Neural cell (in vitro differentiated cells): Measurements from ENCODE around the gene UNK. TPM values are rescaled to one million over a fixed set of nuclear protein-coding genes. Genes with fewer than 3 reads are reported as not detected.

Experiments
- H2AFZ ChIP-seq: fragments of 200-600, 300-800 bp; sonication (generic), shearing (Covaris generic); 2 replicates; pipeline ENCODE4 v1.6.0; 2014; ENCODE audit warnings: low read depth, mild to moderate bottlenecking, antibody characterized with exemption, low read length, moderate library complexity
- H3F3A ChIP-seq: fragments of 200-600 bp; shearing (Covaris generic); 2 replicates; pipeline ENCODE4 v1.6.1; 2016; ENCODE audit warnings: mild to moderate bottlenecking, moderate library complexity, mixed read lengths, antibody characterized with exemption, low read length; ENCODE audit not compliant: insufficient read depth, poor library complexity, severe bottlenecking
- H3K27ac ChIP-seq: fragments of 200-600, 300-800 bp; sonication (generic), shearing (Covaris generic); 2 replicates; pipeline ENCODE4 v1.5.1; 2014; ENCODE audit warnings: mild to moderate bottlenecking, low read length, moderate library complexity
- H3K27me3 ChIP-seq: fragments of 300-800, 200-600 bp; sonication (generic), shearing (Covaris generic); 2 replicates; pipeline ENCODE4 v1.6.0; 2014; ENCODE audit warnings: mild to moderate bottlenecking, low read depth, low read length, moderate library complexity; ENCODE audit not compliant: insufficient read depth
- H3K36me3 ChIP-seq: fragments of 300-800, 200-600 bp; sonication (generic), shearing (Covaris generic); 2 replicates; pipeline ENCODE4 v1.5.1; 2014; ENCODE audit warnings: mild to moderate bottlenecking, antibody characterized with exemption, low read length, moderate library complexity; ENCODE audit not compliant: insufficient read depth
- H3K4me2 ChIP-seq: fragments of 300-800, 200-600 bp; sonication (generic), shearing (Covaris generic); 2 replicates; pipeline ENCODE4 v1.6.0; 2014; ENCODE audit warnings: mild to moderate bottlenecking, low read length
- H3K4me3 ChIP-seq: fragments of 300-800, 200-600 bp; sonication (generic), shearing (Covaris generic); 2 replicates; pipeline ENCODE4 v1.5.1; 2014; ENCODE audit warnings: mild to moderate bottlenecking, low read length, moderate library complexity
- H3K79me2 ChIP-seq: fragments of 200-600 bp; shearing (Covaris generic); replicated peaks from 2 replicates; pipeline ENCODE4 v1.6.0; 2014; ENCODE audit warnings: mild to moderate bottlenecking, low read length, moderate library complexity; ENCODE audit not compliant: insufficient read depth
- H3K9ac ChIP-seq: fragments of 300-800, 200-600 bp; sonication (generic), shearing (Covaris generic); 2 replicates; pipeline ENCODE4 v1.6.1; 2016; ENCODE audit warnings: mild to moderate bottlenecking, low read length, mixed read lengths
- H3K9me2 ChIP-seq: fragments of 200-600 bp; shearing (Covaris generic); 2 replicates; pipeline ENCODE4 v1.6.1; 2016; ENCODE audit warnings: mild to moderate bottlenecking, low read length, mixed read lengths; ENCODE audit not compliant: insufficient read depth
- H3K9me3 ChIP-seq: fragments of 200-600, 300-800 bp; sonication (generic), shearing (Covaris generic); 2 replicates; pipeline ENCODE4 v1.6.1; 2016; ENCODE audit warnings: mild to moderate bottlenecking, mixed run types, low read length, moderate library complexity, mixed read lengths
- H4K20me1 ChIP-seq: fragments of 200-600 bp; shearing (Covaris generic); 2 replicates; pipeline ENCODE4 v1.6.1; 2016; ENCODE audit warnings: mild to moderate bottlenecking, mixed run types; ENCODE audit not compliant: insufficient read depth
- CTCF ChIP-seq: fragments of 450-650 bp; IDR thresholded peaks from 2 replicates; pipeline ENCODE4 v1.5.1; 2014; ENCODE audit warnings: antibody characterized with exemption, mild to moderate bottlenecking, moderate library complexity; ENCODE audit not compliant: poor library complexity, severe bottlenecking
- EP300 ChIP-seq: fragments of 450-650 bp; conservative IDR thresholded peaks from 2 replicates; pipeline ENCODE4 v1.6.1; 2014; ENCODE audit warnings: antibody characterized with exemption, mild to moderate bottlenecking, moderate library complexity; ENCODE audit not compliant: poor library complexity, severe bottlenecking
- EZH2 ChIP-seq: fragments of 200-600, 300-800 bp; shearing (Covaris generic), sonication (generic); IDR thresholded peaks from 2 replicates; pipeline ENCODE4 v1.6.1; 2014; ENCODE audit warnings: antibody characterized with exemption, low read length, borderline replicate concordance, mild to moderate bottlenecking; ENCODE audit not compliant: insufficient read depth, poor library complexity, severe bottlenecking
- MXI1 ChIP-seq: fragments of 450-650 bp; conservative IDR thresholded peaks from 2 replicates; pipeline ENCODE4 v1.6.1; 2014; ENCODE audit warnings: antibody characterized with exemption, mild to moderate bottlenecking; ENCODE audit not compliant: poor library complexity, severe bottlenecking
- POLR2AphosphoS5 ChIP-seq: IDR thresholded peaks from 2 replicates; pipeline ENCODE4 v1.6.1; 2012
- RAD21 ChIP-seq: fragments of 450-650 bp; conservative IDR thresholded peaks from 2 replicates; pipeline ENCODE4 v1.6.1; 2014; ENCODE audit warnings: antibody characterized with exemption, mild to moderate bottlenecking, moderate library complexity
- REST ChIP-seq: IDR thresholded peaks from 2 replicates; pipeline ENCODE4 v1.6.1; 2012; ENCODE audit warnings: borderline replicate concordance
- SMC3 ChIP-seq: fragments of 450-650 bp; conservative IDR thresholded peaks from 2 replicates; pipeline ENCODE4 v1.6.1; 2014; ENCODE audit warnings: antibody characterized with exemption, mild to moderate bottlenecking, moderate library complexity; ENCODE audit not compliant: poor library complexity
- TAF1 ChIP-seq: IDR thresholded peaks from 2 replicates; pipeline ENCODE4 v1.6.1; 2012; ENCODE audit warnings: low read depth
- polyA plus RNA-seq: library from polyadenylated mRNA; depleted of rRNA; stranded (reverse); fragments of >200 nt; gene quantifications from 2 replicates; pipeline ENCODE4 v1.2.3, GENCODE V29; 2014

The UNK gene
- polyA plus RNA-seq, 1 donor from 2014 or later: 29.9 TPM

- H3K4me3 ChIP-seq: no peak overlapping the region
- no peak overlapping the region for H3K4me2 ChIP-seq
- TF ChIP-seq EZH2 (no peak), MXI1 (no peak), TAF1 (no peak), EP300 (no peak), CTCF (no peak), REST (no peak), RAD21 (no peak), POLR2AphosphoS5 (no peak), SMC3 (no peak)
- no peaks in the 10 kb centered on the region for H3K36me3 ChIP-seq
- no peaks in the 10 kb centered on the region for H3F3A ChIP-seq
- no peaks in the 10 kb centered on the region for H3K27me3 ChIP-seq
- H3K79me2 ChIP-seq: no peaks in the 10 kb centered on the region
- no peak overlapping the region for H2AFZ ChIP-seq
- no peaks in the 10 kb centered on the region for H3K9me2 ChIP-seq
- no peak overlapping the region for H3K9ac ChIP-seq
- H3K27ac ChIP-seq: no peak overlapping the region
- no peaks in the 10 kb centered on the region for H4K20me1 ChIP-seq
- H3K9me3 ChIP-seq: no peaks in the 10 kb centered on the region
These were observed 27.4 kb upstream of the UNK start for GRCh38 chr17:75757086-75757681.

GRCh38 chr17:75758131-75758905 is 26.3 kb upstream of the UNK start:
- Histone ChIP-seq H3K79me2 (no peaks in the 10 kb centered on the region), H4K20me1 (no peaks in the 10 kb centered on the region), H2AFZ (no peak overlapping the region), H3K9me2 (no peaks in the 10 kb centered on the region), H3F3A (no peaks in the 10 kb centered on the region), H3K9ac (no peak overlapping the region), H3K4me3 (no peak overlapping the region), H3K4me2 (no peak overlapping the region), H3K9me3 (no peaks in the 10 kb centered on the region), H3K27me3 (no peaks in the 10 kb centered on the region), H3K36me3 (no peaks in the 10 kb centered on the region), H3K27ac (no peak overlapping the region)
- no peak for TF ChIP-seq SMC3
- TF ChIP-seq EP300: no peak
- TF ChIP-seq MXI1: no peak
- TF ChIP-seq REST: no peak
- no peak for TF ChIP-seq RAD21
- TF ChIP-seq EZH2: no peak
- no peak for TF ChIP-seq TAF1
- no peak for TF ChIP-seq POLR2AphosphoS5
- TF ChIP-seq CTCF: no peak
